Endothelial cell of umbilical vein (primary cell): ENCODE results near the gene KCTD13. TPM values are rescaled to one million over a fixed set of nuclear protein-coding genes. Genes with fewer than 3 reads are reported as not detected.

Experiments
- BruUV-seq: library from RNA; stranded (reverse); fragments of 400-500 nt; replicated peaks from 2 replicates; lab custom pipeline; 2021; lab: Mats Ljungman, UMichigan
- CTCF ChIA-PET: fragments of 300-600, 350-600 bp; sonication (Branson Sonifier 250); formaldehyde crosslinking; loops from one replicate; lab custom pipeline; 2021; ENCODE audit warnings: antibody characterized with exemption, inconsistent platforms; lab: Charles Lee
- POLR2A ChIA-PET: fragments of 300-600, 350-600 bp; sonication (Branson Sonifier 250); formaldehyde crosslinking; loops from one replicate; lab custom pipeline; 2021; ENCODE audit warnings: antibody characterized with exemption, inconsistent platforms; lab: Charles Lee
- DNase-seq: peaks from one replicate; pipeline ENCODE4 v3.0.0-alpha.2; 2011; ENCODE audit warnings: low read depth, low spot score
- FAIRE-seq: peaks from 2 replicates; lab custom pipeline; 2011; peaks lifted over from hg19 to GRCh38; lab: Jason Lieb, UNC
- H2AFZ ChIP-seq: 2 replicates; pipeline ENCODE4 v1.6.0; 2012; ENCODE audit warnings: low read depth, low read length, control low read depth, inconsistent platforms
- H3K27ac ChIP-seq: 2 replicates; pipeline ENCODE4 v1.5.1; 2011; ENCODE audit warnings: low read depth, mild to moderate bottlenecking, control low read depth, low read length, moderate library complexity; ENCODE audit not compliant: insufficient read depth
- H3K27me3 ChIP-seq, 2 experiments: 2 replicates each; pipeline versions ENCODE4 v1.6.0 to v1.6.1; 2011; ENCODE audit warnings: low read length in 2 of 2, mixed read lengths in 1 of 2; ENCODE audit not compliant: control insufficient read depth in 2 of 2, insufficient read depth in 2 of 2
- H3K36me3 ChIP-seq, 2 experiments: 2 replicates in 1 of 2; 3 replicates in 1 of 2; pipeline ENCODE4 v1.5.1; 2011; ENCODE audit warnings: low read length in 2 of 2, mild to moderate bottlenecking in 1 of 2, moderate library complexity in 1 of 2; ENCODE audit not compliant: control insufficient read depth in 2 of 2, insufficient read depth in 2 of 2; ENCODE audit errors: extremely low read depth in 1 of 2
- H3K4me1 ChIP-seq: 3 replicates; pipeline ENCODE4 v1.5.1; 2011; ENCODE audit warnings: mild to moderate bottlenecking, low read length; ENCODE audit not compliant: control insufficient read depth, insufficient read depth; ENCODE audit errors: extremely low read depth
- H3K4me2 ChIP-seq: 2 replicates; pipeline ENCODE4 v1.6.1; 2011; ENCODE audit warnings: low read length, control low read depth, mixed read lengths; ENCODE audit not compliant: insufficient read depth
- H3K4me3 ChIP-seq, 3 experiments: fragments of 200-600 bp in 1 of 3; sonication (generic), shearing (Covaris generic) in 1 of 3; replicated peaks in 1 of 3; 2 replicates each; pipeline ENCODE4 v1.5.1; 2011 to 2016; ENCODE audit warnings: control low read depth in 3 of 3, low read length in 3 of 3, mild to moderate bottlenecking in 2 of 3, inconsistent platforms in 1 of 3, low read depth in 1 of 3, moderate library complexity in 1 of 3; ENCODE audit not compliant: insufficient read depth in 1 of 3
- H3K79me2 ChIP-seq: 2 replicates; pipeline ENCODE4 v1.6.0; 2012; ENCODE audit warnings: low read length, inconsistent platforms; ENCODE audit not compliant: control insufficient read depth, insufficient read depth
- H3K9ac ChIP-seq: replicated peaks from 2 replicates; pipeline ENCODE3; 2011; ENCODE audit warnings: low read length, control low read depth; ENCODE audit not compliant: insufficient read depth; ENCODE audit errors: extremely low read depth
- H3K9me1 ChIP-seq: replicated peaks from 3 replicates; pipeline ENCODE4 v1.6.0; 2011; ENCODE audit warnings: mild to moderate bottlenecking, low read length; ENCODE audit not compliant: control insufficient read depth, insufficient read depth; ENCODE audit errors: extremely low read depth
- H3K9me3 ChIP-seq: replicated peaks from 2 replicates; pipeline ENCODE4 v1.5.1; 2012; ENCODE audit warnings: low read length, inconsistent platforms; ENCODE audit not compliant: control insufficient read depth, insufficient read depth
- H4K20me1 ChIP-seq: replicated peaks from 2 replicates; pipeline ENCODE3; 2011; ENCODE audit warnings: mild to moderate bottlenecking, low read length; ENCODE audit not compliant: control insufficient read depth, insufficient read depth; ENCODE audit errors: extremely low read depth
- CTCF ChIP-seq, 2 donors: IDR thresholded peaks; 1 replicate in 1 of 2; 2 replicates in 1 of 2; pipeline ENCODE4 v1.5.1; 2011; ENCODE audit warnings: low read length in 2 of 2, mild to moderate bottlenecking in 2 of 2, moderate library complexity in 2 of 2, control low read depth in 1 of 2, inconsistent platforms in 1 of 2, low read depth in 1 of 2; ENCODE audit not compliant: insufficient read depth in 1 of 2; ENCODE audit errors: extremely low read depth in 1 of 2
- EZH2 ChIP-seq: IDR thresholded peaks from 2 replicates; pipeline ENCODE4 v1.6.1; 2012; ENCODE audit warnings: borderline replicate concordance, low read depth, mild to moderate bottlenecking, moderate library complexity, low read length, inconsistent platforms; ENCODE audit not compliant: severe bottlenecking
- FOS ChIP-seq: IDR thresholded peaks from 2 replicates; pipeline ENCODE4 v1.6.1; 2011; ENCODE audit warnings: mild to moderate bottlenecking, low read length, moderate library complexity, borderline replicate concordance; ENCODE audit not compliant: insufficient read depth
- GATA2 ChIP-seq: IDR thresholded peaks from 2 replicates; pipeline ENCODE4 v1.7.0; 2011; ENCODE audit warnings: low read depth, mild to moderate bottlenecking, moderate library complexity, mixed read lengths, low read length; ENCODE audit not compliant: insufficient read length, insufficient read depth
- JUN ChIP-seq: IDR thresholded peaks from 2 replicates; pipeline ENCODE4 v1.6.1; 2011; ENCODE audit warnings: borderline replicate concordance, low read depth; ENCODE audit not compliant: insufficient read length, insufficient read depth
- MAX ChIP-seq: IDR thresholded peaks from 2 replicates; pipeline ENCODE4 v1.6.1; 2011; ENCODE audit not compliant: insufficient read depth, insufficient read length
- MYC ChIP-seq: IDR thresholded peaks from one replicate; pipeline ENCODE4 v1.6.1; 2011; ENCODE audit warnings: mild to moderate bottlenecking, low read depth, low read length
- POLR2A ChIP-seq: IDR thresholded peaks from 2 replicates; pipeline ENCODE4 v1.6.1; 2012; ENCODE audit warnings: low read depth, mild to moderate bottlenecking, control low read depth, low read length
- POLR2AphosphoS5 ChIP-seq: IDR thresholded peaks from 2 replicates; pipeline ENCODE4 v1.6.1; 2012; ENCODE audit warnings: low read depth, mild to moderate bottlenecking, control low read depth, low read length, moderate library complexity; ENCODE audit not compliant: insufficient read depth
- dilution Hi-C: fragments of 300-500 bp; cut with MboI; formaldehyde crosslinking; loops from one replicate; pipeline ENCODE4 v1.15.0; 2019; ENCODE audit warnings: low sequenced_read_pairs; ENCODE audit not compliant: extremely low pct_ligation_motif_present
- intact Hi-C: fragments of 100-400 bp; cut with micrococcal nuclease; formaldehyde crosslinking; loops from one replicate; pipeline ENCODE4 v1.10.0; 2022
- polyA plus RNA-seq, 4 experiments: library from polyadenylated mRNA; depleted of rRNA in 3 of 4; stranded (reverse) in 3 of 4; unstranded in 1 of 4; fragments of >200 nt; gene quantifications; 2 replicates each; pipeline versions ENCODE4 v1.2.1 to v1.2.3, GENCODE V29; 2011 to 2012; ENCODE audit warnings: missing spikeins in 1 of 4
- total RNA-seq: library from RNA; stranded (reverse); gene quantifications from 2 replicates; pipeline ENCODE4 v1.2.3, GENCODE V29; 2021

The KCTD13 gene
- total and polyA plus RNA-seq, 2 donors (not counting 3 experiments of a cell fraction or from before 2014, with no cell fraction given): 22.6 to 24.2 TPM

GRCh38 chr16:29905668-29906067 lies 20.4 kb downstream of the KCTD13 start:
- Histone ChIP-seq H4K20me1 (no peaks in the 10 kb centered on the region), H3K9me1 (no peaks in the 10 kb centered on the region), H3K79me2 (no peaks in the 10 kb centered on the region), H3K36me3 (no peaks in the 10 kb centered on the region), H3K4me2 (no peak overlapping the region), H3K27me3 (no peaks in the 10 kb centered on the region), H3K9me3 (no peaks in the 10 kb centered on the region), H3K4me3 (no peak overlapping the region), H3K27ac (no peak overlapping the region), H3K4me1 (peaks cover 1% of the 10 kb centered on the region), H2AFZ (no peak overlapping the region), H3K9ac (no peak overlapping the region)
- TF ChIP-seq JUN: no peak
- TF ChIP-seq FOS: no peak
- no peak for TF ChIP-seq POLR2A
- no peak for TF ChIP-seq CTCF (IDR thresholded peaks at IDR 0.05; ENCODE audit: extremely low read depth in 1 of 2, insufficient read depth in 1 of 2, low read depth in 1 of 2, low read length in 2 of 2)
- no peak for TF ChIP-seq POLR2AphosphoS5
- no peak for TF ChIP-seq GATA2
- no peak for TF ChIP-seq MYC
- no peak for TF ChIP-seq MAX
- no peak for TF ChIP-seq EZH2
- ChIA-PET CTCF (no interaction called here), POLR2A (no interaction called here)
- intact Hi-C loops (loop anchor here (10.0 kb wide), 1 partner anchor 81 kb away; the partner anchor contains the start of gene MVP), dilution Hi-C loops (no loop called here)
- BruUV-seq: no TSS peak
- no peak for FAIRE-seq
- DNase-seq: no peak
